Esophagus muscularis mucosa (tissue), 4 donors: ENCODE results near the gene PRKAG2. TPM values are rescaled to one million over a fixed set of nuclear protein-coding genes. Genes with fewer than 3 reads are reported as not detected.

Source experiments
- DNase-seq: peaks from one replicate; pipeline ENCODE4 v3.0.0-alpha.2; 2017; ENCODE audit errors: extremely low spot score
- H3K27ac ChIP-seq, 4 donors: fragments of 200-600 bp; sonication (generic); replicated peaks in 1 of 4; 1 replicate in 3 of 4; 2 replicates in 1 of 4; pipeline ENCODE4 v1.5.1; 2016 to 2019; ENCODE audit warnings: mild to moderate bottlenecking in 1 of 4
- H3K27me3 ChIP-seq, 4 donors: fragments of 200-600 bp; sonication (generic); one replicate each; pipeline versions ENCODE4 v1.5.1 to v1.6.0; 2016 to 2019
- H3K36me3 ChIP-seq, 4 donors: fragments of 200-600 bp; sonication (generic); one replicate each; pipeline ENCODE4 v1.5.1; 2016 to 2019
- H3K4me1 ChIP-seq, 4 donors: fragments of 200-600 bp; sonication (generic); one replicate each; pipeline ENCODE4 v1.5.1; 2016 to 2019
- H3K4me3 ChIP-seq, 4 donors: fragments of 200-600 bp; sonication (generic); 1 replicate in 2 of 4; 2 replicates in 2 of 4; pipeline ENCODE4 v1.5.1; 2016 to 2019; ENCODE audit warnings: mild to moderate bottlenecking in 4 of 4, moderate library complexity in 1 of 4
- H3K9me3 ChIP-seq, 4 donors: fragments of 200-600 bp; sonication (generic); 1 replicate in 3 of 4; 2 replicates in 1 of 4; pipeline ENCODE4 v1.5.1; 2016 to 2019
- EP300 ChIP-seq: sonication (generic); formaldehyde crosslinking; IDR thresholded peaks from one replicate; pipeline ENCODE4 v1.6.1; 2017; ENCODE audit warnings: antibody characterized with exemption
- POLR2A ChIP-seq: fragments of 450-650 bp; IDR thresholded peaks from one replicate; pipeline ENCODE4 v1.6.1; 2017; ENCODE audit warnings: antibody characterized with exemption, moderate library complexity, mild to moderate bottlenecking, low read depth
- POLR2AphosphoS5 ChIP-seq, 2 donors: sonication (generic); formaldehyde crosslinking; IDR thresholded peaks; one replicate each; pipeline ENCODE4 v1.6.1; 2017; ENCODE audit warnings: antibody characterized with exemption in 2 of 2
- WGBS: methylation state at CpG from one replicate; pipeline ENCODE4 v1.1.5; 2018; 5-methylcytosine and 5-hydroxymethylcytosine counted together
- intact Hi-C: fragments of 100-400 bp; cut with DNase I; formaldehyde crosslinking; loops from one replicate; pipeline ENCODE4 v1.15.1; 2023
- total RNA-seq, 4 donors: library from RNA; depleted of rRNA; stranded (reverse); fragments of >200 nt; gene quantifications; one replicate each; pipeline versions ENCODE4 v1.1.0 to v1.2.1, GENCODE V29; 2016
- TF ChIP-seq, protein P1 (sequence below), 3 experiments: fragments of 200-600 bp in 2 of 3; fragments of 450-650 bp in 1 of 3; sonication (generic) in 2 of 3; IDR thresholded peaks; one replicate each; pipeline ENCODE4 v1.5.1; 2017 to 2019; ENCODE audit warnings: antibody characterized with exemption in 3 of 3, mild to moderate bottlenecking in 2 of 3, moderate library complexity in 1 of 3

PRKAG2 gene
- total RNA-seq, 4 donors from 2014 or later = 51.3 to 97.2 (median 77.5) TPM

DNA sequence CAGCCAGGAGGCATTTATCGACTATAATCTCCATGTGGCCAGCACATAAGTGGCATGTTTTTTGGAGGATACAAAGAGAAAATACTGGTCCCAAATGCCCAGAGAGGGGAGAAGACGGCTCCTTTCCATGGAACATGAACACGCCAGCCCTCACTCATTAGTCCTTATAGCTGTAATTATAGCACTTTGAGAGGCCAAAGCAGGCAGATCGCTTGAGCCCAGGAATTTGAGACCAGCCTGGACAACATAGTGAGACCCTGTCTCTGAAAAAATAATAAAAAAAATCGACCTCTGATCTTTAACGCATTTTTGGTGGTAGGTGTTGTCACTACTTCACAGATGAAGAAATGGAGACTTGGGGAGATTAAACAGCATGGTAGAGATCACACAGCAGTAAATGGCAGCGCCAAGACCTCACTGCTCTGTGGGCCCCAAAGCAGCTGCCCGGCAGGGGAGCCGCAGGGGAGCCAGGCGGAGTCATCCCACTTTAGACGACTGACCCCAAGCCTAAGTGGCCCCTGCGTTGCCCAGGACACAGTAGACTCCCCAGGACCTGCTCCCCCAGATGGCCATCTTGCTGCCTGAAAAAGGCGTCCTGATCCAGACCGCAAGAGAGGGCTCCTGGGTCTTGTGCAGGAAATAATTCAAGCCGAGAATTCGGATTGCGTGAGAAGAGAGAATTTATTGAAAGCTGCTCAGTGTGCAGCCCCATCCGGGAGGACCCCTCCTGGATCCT lies 21.2 kb upstream of the PRKAG2 start:
- no peak overlapping the region for H3K4me3 ChIP-seq

DNA sequence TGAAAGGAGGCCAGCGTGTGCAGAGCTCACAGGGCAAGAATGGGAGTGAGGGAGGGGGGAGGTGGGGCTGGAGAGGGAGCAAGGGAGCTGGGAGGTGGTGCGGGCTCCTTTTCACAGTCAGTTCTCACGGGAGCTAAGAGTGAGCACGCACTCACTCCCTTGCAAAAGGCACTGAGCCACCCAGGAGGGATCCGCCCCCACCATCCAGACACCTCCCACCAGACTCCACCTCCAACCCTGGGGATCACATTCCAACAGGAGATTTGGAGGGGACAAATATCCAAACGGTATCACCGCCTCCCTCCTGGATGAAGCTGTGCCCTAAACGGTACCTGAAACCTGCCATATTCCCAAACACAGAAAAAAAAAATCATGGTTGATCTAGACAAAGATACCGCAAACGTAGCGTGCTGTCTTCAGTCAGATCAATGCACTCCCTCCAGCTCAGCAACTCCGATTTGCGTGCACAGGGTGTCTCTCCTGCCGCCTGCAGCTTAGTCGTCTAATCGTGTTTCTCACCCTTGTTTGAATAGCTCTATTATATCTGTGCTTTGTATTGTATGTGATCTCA lies 20.3 kb upstream of the PRKAG2 start:
- TF ChIP-seq POLR2A = no peak
- TF ChIP-seq, protein P1, sequence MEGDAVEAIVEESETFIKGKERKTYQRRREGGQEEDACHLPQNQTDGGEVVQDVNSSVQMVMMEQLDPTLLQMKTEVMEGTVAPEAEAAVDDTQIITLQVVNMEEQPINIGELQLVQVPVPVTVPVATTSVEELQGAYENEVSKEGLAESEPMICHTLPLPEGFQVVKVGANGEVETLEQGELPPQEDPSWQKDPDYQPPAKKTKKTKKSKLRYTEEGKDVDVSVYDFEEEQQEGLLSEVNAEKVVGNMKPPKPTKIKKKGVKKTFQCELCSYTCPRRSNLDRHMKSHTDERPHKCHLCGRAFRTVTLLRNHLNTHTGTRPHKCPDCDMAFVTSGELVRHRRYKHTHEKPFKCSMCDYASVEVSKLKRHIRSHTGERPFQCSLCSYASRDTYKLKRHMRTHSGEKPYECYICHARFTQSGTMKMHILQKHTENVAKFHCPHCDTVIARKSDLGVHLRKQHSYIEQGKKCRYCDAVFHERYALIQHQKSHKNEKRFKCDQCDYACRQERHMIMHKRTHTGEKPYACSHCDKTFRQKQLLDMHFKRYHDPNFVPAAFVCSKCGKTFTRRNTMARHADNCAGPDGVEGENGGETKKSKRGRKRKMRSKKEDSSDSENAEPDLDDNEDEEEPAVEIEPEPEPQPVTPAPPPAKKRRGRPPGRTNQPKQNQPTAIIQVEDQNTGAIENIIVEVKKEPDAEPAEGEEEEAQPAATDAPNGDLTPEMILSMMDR (IDR thresholded peaks at IDR 0.05) = no peak
- no peak for TF ChIP-seq POLR2AphosphoS5 (IDR thresholded peaks at IDR 0.05)
- TF ChIP-seq EP300 = no peak
- Histone ChIP-seq H3K27me3 (peaks cover 0 to 32% (median 2%) of the 10 kb centered on the region in 4 donors), H3K36me3 (no peaks in the 10 kb centered on the region), H3K4me3 (no peak overlapping the region), H3K9me3 (no peaks in the 10 kb centered on the region), H3K27ac (no peak overlapping the region), H3K4me1 (peaks cover 0 to 10% (median 7%) of the 10 kb centered on the region in 4 donors)
- intact Hi-C loops = no loop called here
- 30% methylated on average over 16 of the region's 16 CpGs for WGBS
- no peak for DNase-seq

More for the DNA sequence above, 21.2 kb upstream of the PRKAG2 start:
- no peak for TF ChIP-seq EP300
- TF ChIP-seq, protein P1 (IDR thresholded peaks at IDR 0.05) = no peak
- no peak for TF ChIP-seq POLR2A
- TF ChIP-seq POLR2AphosphoS5 (IDR thresholded peaks at IDR 0.05) = no peak
- intact Hi-C loops = no loop called here
- DNase-seq = no peak
- H3K27ac ChIP-seq = no peak overlapping the region
- H3K4me1 ChIP-seq = peaks cover 0 to 10% (median 7%) of the 10 kb centered on the region in 4 donors
- no peaks in the 10 kb centered on the region for H3K9me3 ChIP-seq
- H3K27me3 ChIP-seq = peaks cover 0 to 32% (median 2%) of the 10 kb centered on the region in 4 donors
- 78% methylated on average over 18 of the region's 18 CpGs for WGBS
- no peaks in the 10 kb centered on the region for H3K36me3 ChIP-seq

DNA sequence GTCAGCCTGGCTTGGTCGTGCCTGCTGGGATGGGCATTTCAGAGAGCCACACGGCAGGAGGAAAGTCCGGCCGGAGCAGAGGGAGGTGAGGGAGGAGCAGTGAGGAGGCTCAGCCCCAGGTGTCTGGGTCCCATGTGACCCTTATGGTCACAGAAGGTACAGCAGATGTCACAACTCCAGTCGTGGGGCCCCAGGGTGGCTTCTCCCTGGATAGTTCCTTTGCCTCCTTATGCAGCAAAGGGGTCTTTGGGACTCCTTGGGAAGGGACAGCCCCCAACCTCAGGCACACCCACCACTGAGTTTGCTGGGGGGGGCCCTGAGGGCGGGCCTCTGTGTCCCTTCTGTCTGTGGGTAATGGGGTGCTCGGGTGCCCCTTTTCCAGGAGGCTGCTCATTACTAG lies 19.6 kb upstream of the PRKAG2 start:
- Histone ChIP-seq H3K27me3 (peaks cover 0 to 38% (median 2%) of the 10 kb centered on the region in 4 donors), H3K9me3 (no peaks in the 10 kb centered on the region), H3K4me3 (no peak overlapping the region), H3K4me1 (peaks cover 0 to 10% (median 7%) of the 10 kb centered on the region in 4 donors), H3K27ac (no peak overlapping the region), H3K36me3 (no peaks in the 10 kb centered on the region)
- intact Hi-C loops = no loop called here
- TF ChIP-seq, protein P1 (IDR thresholded peaks at IDR 0.05) = no peak
- WGBS = 93% methylated on average over 5 of the region's 7 CpGs
- DNase-seq = no peak

DNA sequence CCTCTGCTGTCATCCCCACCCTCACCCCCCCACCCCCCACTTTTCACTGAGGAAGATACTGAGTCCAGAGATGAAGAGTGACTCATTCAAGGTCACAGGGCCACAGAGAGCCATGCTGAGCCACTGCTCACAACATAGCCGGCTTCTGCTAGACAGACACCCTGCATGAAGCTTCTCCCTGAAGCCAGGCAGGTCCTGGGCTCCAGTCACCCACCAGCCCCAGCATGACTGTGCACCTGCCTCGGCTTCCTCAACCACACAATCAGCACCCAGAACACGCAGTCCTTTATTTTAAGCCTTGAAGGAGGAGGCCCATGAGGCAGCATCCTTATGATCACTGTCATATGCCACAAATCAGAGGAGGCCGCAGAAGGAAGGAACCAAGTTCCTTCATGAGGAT lies 19.2 kb upstream of the PRKAG2 start:
- Histone ChIP-seq H3K36me3 (no peaks in the 10 kb centered on the region), H3K4me3 (no peak overlapping the region), H3K27me3 (peaks cover 0 to 40% (median under 1%) of the 10 kb centered on the region in 4 donors), H3K9me3 (no peaks in the 10 kb centered on the region), H3K27ac (no peak overlapping the region), H3K4me1 (peaks cover 0 to 10% (median 7%) of the 10 kb centered on the region in 4 donors)
- TF ChIP-seq POLR2AphosphoS5 (IDR thresholded peaks at IDR 0.05) (no peak), POLR2A (no peak), EP300 (no peak)
- TF ChIP-seq, protein P1 (IDR thresholded peaks at IDR 0.05) = no peak
- intact Hi-C loops = no loop called here
- 94% methylated on average over 3 of the region's 4 CpGs for WGBS
- no peak for DNase-seq
